PC-9 (cell line): ENCODE measurements around the gene GON4L. TPM values are rescaled to one million over a fixed set of nuclear protein-coding genes. Genes with fewer than 3 reads are reported as not detected.

Experiments
- BruUV-seq: library from RNA; stranded (reverse); fragments of 400-500 nt; replicated peaks from 2 replicates; lab custom pipeline; 2021; lab: Mats Ljungman, UMichigan
- CTCF ChIA-PET: fragments of 300-600 bp; sonication (Branson Sonifier 250); formaldehyde crosslinking; loops from one replicate; lab custom pipeline; 2022; ENCODE audit warnings: antibody characterized with exemption; lab: Charles Lee
- POLR2A ChIA-PET: fragments of 300-600 bp; sonication (Branson Sonifier 250); formaldehyde crosslinking; loops from one replicate; lab custom pipeline; 2022; ENCODE audit warnings: antibody characterized with exemption; ENCODE audit not compliant: unreplicated experiment; lab: Charles Lee
- DNase-seq, 2 experiments: peaks; one replicate each; pipeline versions ENCODE4 v3.0.0 to v3.0.0-alpha.2; 2015 to 2022; ENCODE audit warnings: mixed read lengths in 1 of 2
- H2AFZ ChIP-seq: fragments of 200-600 bp; sonication (generic); 2 replicates; pipeline ENCODE4 v1.8.1; 2017; ENCODE audit warnings: antibody characterized with exemption
- H3F3A ChIP-seq: fragments of 200-600 bp; sonication (generic); 2 replicates; pipeline ENCODE4 v1.8.1; 2017; ENCODE audit warnings: antibody characterized with exemption, mild to moderate bottlenecking, low read depth; ENCODE audit not compliant: insufficient read depth
- H3K27ac ChIP-seq: fragments of 200-600 bp; sonication (generic); 2 replicates; pipeline ENCODE4 v1.6.1; 2016; ENCODE audit warnings: mixed run types
- H3K27me3 ChIP-seq: fragments of 200-600 bp; sonication (generic); 2 replicates; pipeline ENCODE4 v1.6.1; 2016; ENCODE audit warnings: low read depth, mixed run types; ENCODE audit not compliant: insufficient read depth
- H3K36me3 ChIP-seq: fragments of 200-600 bp; sonication (generic); 2 replicates; pipeline ENCODE4 v1.6.1; 2016; ENCODE audit warnings: low read depth, mixed run types
- H3K4me1 ChIP-seq: fragments of 200-600 bp; sonication (generic); replicated peaks from 2 replicates; pipeline ENCODE4 v1.6.1; 2016; ENCODE audit warnings: mixed run types; ENCODE audit not compliant: insufficient read depth
- H3K4me2 ChIP-seq: fragments of 200-600 bp; sonication (generic); 2 replicates; pipeline ENCODE4 v1.6.1; 2017; ENCODE audit warnings: mixed run types
- H3K4me3 ChIP-seq: fragments of 200-600 bp; sonication (generic); 2 replicates; pipeline ENCODE4 v1.6.1; 2016; ENCODE audit warnings: mixed run types
- H3K79me2 ChIP-seq: fragments of 200-600 bp; sonication (generic); 2 replicates; pipeline ENCODE4 v1.6.1; 2017; ENCODE audit warnings: low read depth, mixed run types
- H3K9me2 ChIP-seq: fragments of 200-600 bp; sonication (generic); 2 replicates; pipeline ENCODE4 v1.8.1; 2017; ENCODE audit warnings: mild to moderate bottlenecking; ENCODE audit not compliant: insufficient read depth
- H3K9me3 ChIP-seq: fragments of 200-600 bp; sonication (generic); 2 replicates; pipeline ENCODE4 v1.8.1; 2016; ENCODE audit warnings: low read depth; ENCODE audit not compliant: insufficient read depth
- H4K20me1 ChIP-seq: fragments of 200-600 bp; sonication (generic); 2 replicates; pipeline ENCODE4 v1.8.1; 2017; ENCODE audit not compliant: insufficient read depth
- CTCF ChIP-seq: fragments of 200-600 bp; sonication (generic); conservative IDR thresholded peaks from 2 replicates; pipeline ENCODE4 v1.6.1; 2017; ENCODE audit warnings: mixed run types, antibody characterized with exemption, mild to moderate bottlenecking, moderate library complexity
- EZH2 ChIP-seq: fragments of 200-600 bp; sonication (generic); IDR thresholded peaks from 2 replicates; pipeline ENCODE4 v1.8.0; 2017; ENCODE audit warnings: antibody characterized with exemption, low read depth
- intact Hi-C: fragments of 100-400 bp; cut with micrococcal nuclease; formaldehyde crosslinking; loops from one replicate; pipeline ENCODE4 v1.10.0; 2022; ENCODE audit not compliant: unreplicated experiment
- total RNA-seq: library from RNA; stranded (reverse); gene quantifications from 2 replicates; pipeline ENCODE4 v1.2.3, GENCODE V29; 2021

The GON4L gene
- total RNA-seq, 1 experiment from 2014 or later, result 45.8 TPM

- no peak overlapping the region for H3K4me2 ChIP-seq
- no peak overlapping the region for H3K4me3 ChIP-seq
- 0 out of 2 replicates have a peak, but pooled peaks cover 10% of the 10 kb centered on the region for H3K79me2 ChIP-seq
- H3K4me1 ChIP-seq, result no peaks in the 10 kb centered on the region
- intact Hi-C loops, result no loop called here
- H3F3A ChIP-seq, result no peaks in the 10 kb centered on the region
- H3K9me3 ChIP-seq, result no peaks in the 10 kb centered on the region
- H4K20me1 ChIP-seq, result peaks cover 13% of the 10 kb centered on the region
- no peaks in the 10 kb centered on the region for H3K9me2 ChIP-seq
- peaks cover 9% of the 10 kb centered on the region; the same call in 1 of the 2 replicates for H3K36me3 ChIP-seq
- DNase-seq, result peak; percentile 2 to 35
- no peak overlapping the region for H3K27ac ChIP-seq
- TF ChIP-seq CTCF, result no peak
- no peak for TF ChIP-seq EZH2
- no peak overlapping the region for H2AFZ ChIP-seq
- BruUV-seq, result no TSS peak
- CTCF ChIA-PET, result no interaction called here
- POLR2A ChIA-PET, result no interaction called here
- no peaks in the 10 kb centered on the region for H3K27me3 ChIP-seq
Observed at GRCh38 chr1:155834296-155834926, 22.6 kb downstream of the GON4L start.

- CTCF ChIA-PET, result no interaction called here
- BruUV-seq, result no TSS peak
Observed at GRCh38 chr1:155833665-155834295, 23.2 kb downstream of the GON4L start.

More at GRCh38 chr1:155833665-155834295, 23.2 kb downstream of the GON4L start:
- Histone ChIP-seq H3K27ac (no peak overlapping the region), H3F3A (no peaks in the 10 kb centered on the region; the same call in 1 of the 2 replicates), H4K20me1 (peaks cover 15% of the 10 kb centered on the region; the same call in 1 of the 2 replicates), H3K9me2 (no peaks in the 10 kb centered on the region), H3K4me3 (no peak overlapping the region), H3K36me3 (peaks cover 9% of the 10 kb centered on the region; the same call in 1 of the 2 replicates), H3K79me2 (0 out of 2 replicates have a peak, but pooled peaks cover 10% of the 10 kb centered on the region), H3K9me3 (no peaks in the 10 kb centered on the region), H3K4me2 (no peak overlapping the region), H2AFZ (no peak overlapping the region), H3K27me3 (no peaks in the 10 kb centered on the region), H3K4me1 (no peaks in the 10 kb centered on the region)
- no peak for DNase-seq
- intact Hi-C loops, result no loop called here
- POLR2A ChIA-PET, result no interaction called here
- TF ChIP-seq CTCF (no peak), EZH2 (no peak)
